Calu3 (cell line): ENCODE data around the gene HPD. TPM values are rescaled to one million over a fixed set of nuclear protein-coding genes. Genes with fewer than 3 reads are reported as not detected.
A peak's percentile ranks its signal among the peaks of the same experiment; 100 is the strongest.
"Not testable (repeated sequence)": the region's sequence is repeated elsewhere in the genome, so short reads cannot be mapped to it uniquely, and the experiment has no call there.

Experiments
- BruUV-seq: library from RNA; stranded (reverse); fragments of 400-500 nt; replicated peaks from 2 replicates; lab custom pipeline; 2021; lab: Mats Ljungman, UMichigan
- CTCF ChIA-PET: fragments of 300-600 bp; sonication (Branson Sonifier 250); formaldehyde crosslinking; loops from one replicate; lab custom pipeline; 2022; ENCODE audit warnings: antibody characterized with exemption; lab: Charles Lee
- DNase-seq: peaks from one replicate; pipeline ENCODE4 v3.0.0; 2022
- H3K27ac Mint-ChIP-seq: one replicate; pipeline ENCODE4 v1.8.0; 2022; ENCODE audit warnings: mixed read lengths; ENCODE audit not compliant: unreplicated experiment
- H3K27me3 Mint-ChIP-seq: one replicate; pipeline ENCODE4 v1.8.0; 2022; ENCODE audit warnings: mixed read lengths; ENCODE audit not compliant: unreplicated experiment
- H3K36me3 Mint-ChIP-seq: one replicate; pipeline ENCODE4 v1.8.0; 2022; ENCODE audit warnings: mild to moderate bottlenecking, moderate library complexity, mixed read lengths; ENCODE audit not compliant: insufficient read depth, unreplicated experiment
- H3K4me1 Mint-ChIP-seq: one replicate; pipeline ENCODE4 v1.8.0; 2022; ENCODE audit warnings: mild to moderate bottlenecking, low read depth, mixed read lengths; ENCODE audit not compliant: unreplicated experiment
- H3K4me3 Mint-ChIP-seq: one replicate; pipeline ENCODE4 v1.8.0; 2022; ENCODE audit warnings: mild to moderate bottlenecking, low read depth, moderate library complexity, mixed read lengths; ENCODE audit not compliant: unreplicated experiment
- H3K9me3 Mint-ChIP-seq: one replicate; pipeline ENCODE4 v1.8.0; 2022; ENCODE audit warnings: low read depth, mixed read lengths; ENCODE audit not compliant: unreplicated experiment
- intact Hi-C: fragments of 100-400 bp; cut with micrococcal nuclease; formaldehyde crosslinking; loops from one replicate; pipeline ENCODE4 v1.10.0; 2022; ENCODE audit not compliant: unreplicated experiment
- total RNA-seq: library from RNA; stranded (reverse); gene quantifications from 2 replicates; pipeline ENCODE4 v1.2.3, GENCODE V29; 2022
- TF ChIP-seq, protein P1 (sequence below): fragments of 200-600 bp; IDR thresholded peaks from one replicate; pipeline ENCODE4 v1.8.0; 2022; ENCODE audit warnings: antibody characterized with exemption; ENCODE audit not compliant: unreplicated experiment

Gene HPD
- total RNA-seq, 1 experiment from 2014 or later: not detected

- peaks cover 33% of the 10 kb centered on the region for H3K36me3 Mint-ChIP-seq
- intact Hi-C loops: no loop called here
- peak overlapping the region; percentile 95 for H3K4me3 Mint-ChIP-seq
- no peaks in the 10 kb centered on the region for H3K9me3 Mint-ChIP-seq
- H3K27me3 Mint-ChIP-seq: no peaks in the 10 kb centered on the region
- CTCF ChIA-PET: interaction anchor here (0.6 to 2.3 kb wide), 3 partner anchors 89 to 103 kb away, joined by 3 to 32 read pairs (median 3); partner anchors contain the start of gene RHOF
- H3K4me1 Mint-ChIP-seq: peaks cover 20% of the 10 kb centered on the region
- DNase-seq: peak; percentile 8
- TF ChIP-seq, protein P1, sequence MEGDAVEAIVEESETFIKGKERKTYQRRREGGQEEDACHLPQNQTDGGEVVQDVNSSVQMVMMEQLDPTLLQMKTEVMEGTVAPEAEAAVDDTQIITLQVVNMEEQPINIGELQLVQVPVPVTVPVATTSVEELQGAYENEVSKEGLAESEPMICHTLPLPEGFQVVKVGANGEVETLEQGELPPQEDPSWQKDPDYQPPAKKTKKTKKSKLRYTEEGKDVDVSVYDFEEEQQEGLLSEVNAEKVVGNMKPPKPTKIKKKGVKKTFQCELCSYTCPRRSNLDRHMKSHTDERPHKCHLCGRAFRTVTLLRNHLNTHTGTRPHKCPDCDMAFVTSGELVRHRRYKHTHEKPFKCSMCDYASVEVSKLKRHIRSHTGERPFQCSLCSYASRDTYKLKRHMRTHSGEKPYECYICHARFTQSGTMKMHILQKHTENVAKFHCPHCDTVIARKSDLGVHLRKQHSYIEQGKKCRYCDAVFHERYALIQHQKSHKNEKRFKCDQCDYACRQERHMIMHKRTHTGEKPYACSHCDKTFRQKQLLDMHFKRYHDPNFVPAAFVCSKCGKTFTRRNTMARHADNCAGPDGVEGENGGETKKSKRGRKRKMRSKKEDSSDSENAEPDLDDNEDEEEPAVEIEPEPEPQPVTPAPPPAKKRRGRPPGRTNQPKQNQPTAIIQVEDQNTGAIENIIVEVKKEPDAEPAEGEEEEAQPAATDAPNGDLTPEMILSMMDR: no peak
- H3K27ac Mint-ChIP-seq: peak overlapping the region; percentile 88
- no TSS peak for BruUV-seq
Observed at GRCh38 chr12:121889274-121889624, 30.6 kb upstream of the HPD start.

DNA sequence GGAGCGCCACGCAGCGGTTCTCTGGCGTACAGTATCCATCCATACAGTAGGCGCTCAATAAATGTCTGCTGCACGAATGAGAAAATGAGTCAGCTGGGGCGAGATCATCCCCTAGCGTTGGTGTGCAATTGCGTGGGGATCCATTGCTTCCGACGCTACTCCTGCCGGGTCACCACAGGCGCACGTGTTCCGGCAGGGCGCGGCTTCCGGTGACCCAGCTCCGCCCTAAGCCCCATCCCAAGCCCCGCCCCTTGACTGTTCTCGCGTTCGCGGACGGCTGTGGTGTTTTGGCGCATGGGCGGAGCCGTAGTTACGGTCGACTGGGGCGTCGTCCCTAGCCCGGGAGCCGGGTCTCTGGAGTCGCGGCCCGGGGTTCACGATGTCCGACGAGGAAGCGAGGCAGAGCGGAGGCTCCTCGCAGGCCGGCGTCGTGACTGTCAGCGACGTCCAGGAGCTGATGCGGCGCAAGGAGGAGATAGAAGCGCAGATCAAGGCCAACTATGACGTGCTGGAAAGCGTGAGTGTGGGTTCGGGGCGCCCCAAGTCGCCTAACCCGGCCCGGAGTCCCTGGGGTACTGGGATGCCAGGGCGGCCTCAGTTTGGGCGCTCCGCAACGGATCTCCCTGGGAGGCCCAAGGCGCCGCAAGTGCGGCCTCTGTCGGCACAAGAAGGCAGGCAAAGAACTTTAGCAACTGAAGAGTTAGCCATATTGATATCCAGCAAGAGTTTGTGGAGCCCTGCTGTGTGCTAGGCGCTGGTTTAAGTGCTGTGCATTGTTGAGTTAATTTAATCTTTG lies 30.0 kb upstream of the HPD start, which contains the start of gene PSMD9:
Gene PSMD9 (plus strand): TSS at position 313 of the 796 bp plus-strand sequence. CDS start 67 bp downstream, at position 380.
- Mint-ChIP-seq H3K27me3 (no peaks in the 10 kb centered on the region), H3K36me3 (peaks cover 33% of the 10 kb centered on the region), H3K4me3 (peak within 1 kb of the TSS; percentile 95), H3K9me3 (no peaks in the 10 kb centered on the region), H3K27ac (peak within 1 kb of the TSS; percentile 88), H3K4me1 (peaks cover 14% of the 10 kb centered on the region)
- TSS peak; percentile 74 for BruUV-seq
- CTCF ChIA-PET: interaction anchor here (0.6 to 2.3 kb wide), 5 partner anchors 49 to 192 kb away, joined by 3 to 32 read pairs (median 4); partner anchors contain the start of gene RHOF
- TF ChIP-seq, protein P1: peak; percentile 45
- intact Hi-C loops: loop anchor here (1.0 kb wide), 1 partner anchor 91 kb away; no protein-coding TSS in a partner anchor
- DNase-seq: peak; percentile 99

- Mint-ChIP-seq H3K4me1 (peaks cover 8% of the 10 kb centered on the region), H3K9me3 (no peaks in the 10 kb centered on the region), H3K36me3 (peaks cover 33% of the 10 kb centered on the region), H3K4me3 (peak overlapping the region; percentile 95), H3K27me3 (no peaks in the 10 kb centered on the region), H3K27ac (peak overlapping the region; percentile 88)
- TF ChIP-seq, protein P1: no peak
- BruUV-seq: TSS peak; percentile 96
- CTCF ChIA-PET: interaction anchor here (0.9 to 2.3 kb wide), 4 partner anchors 49 to 192 kb away, joined by 3 to 32 read pairs (median 4); partner anchors contain the start of gene RHOF
- DNase-seq: no peak
- intact Hi-C loops: loop anchor here (1.0 kb wide), 1 partner anchor 91 kb away; no protein-coding TSS in a partner anchor
Observed at GRCh38 chr12:121888083-121888477, 29.4 kb upstream of the HPD start.

- intact Hi-C loops, H3K27ac Mint-ChIP-seq, DNase-seq, H3K4me3 Mint-ChIP-seq, CTCF ChIA-PET, H3K4me1 Mint-ChIP-seq, BruUV-seq, H3K27me3 Mint-ChIP-seq, H3K9me3 Mint-ChIP-seq: not testable (repeated sequence)
- peaks cover 19% of the 10 kb centered on the region for H3K36me3 Mint-ChIP-seq
Observed at GRCh38 chr12:121885129-121885528, 26.5 kb upstream of the HPD start.
